GM23338 (cell line): ENCODE measurements around the gene NNAT.

Source experiments
- EZH2 ChIP-seq: fragments of 200-600 bp; sonication (generic); IDR thresholded peaks from one replicate; pipeline ENCODE4 v1.8.0; 2017; ENCODE audit warnings: antibody characterized with exemption, mild to moderate bottlenecking, low read depth; ENCODE audit not compliant: unreplicated experiment
- JUNB ChIP-seq: IDR thresholded peaks from one replicate; pipeline ENCODE4 v1.6.1; 2016; ENCODE audit warnings: antibody characterized with exemption; ENCODE audit not compliant: unreplicated experiment
- TF ChIP-seq, protein P1 (sequence below), 2 experiments: fragments of 200-600 bp in 1 of 2; sonication (generic) in 1 of 2; conservative IDR thresholded peaks; 2 replicates each; pipeline versions ENCODE4 v1.5.1 to v1.6.1; 2016 to 2017; ENCODE audit warnings: antibody characterized with exemption in 2 of 2, low read depth in 2 of 2, mild to moderate bottlenecking in 2 of 2, moderate library complexity in 1 of 2

GRCh38 chr20:37500311-37500710 lies 20.7 kb upstream of the NNAT start:
- TF ChIP-seq JUNB (no peak), EZH2 (no peak)
- TF ChIP-seq, protein P1, sequence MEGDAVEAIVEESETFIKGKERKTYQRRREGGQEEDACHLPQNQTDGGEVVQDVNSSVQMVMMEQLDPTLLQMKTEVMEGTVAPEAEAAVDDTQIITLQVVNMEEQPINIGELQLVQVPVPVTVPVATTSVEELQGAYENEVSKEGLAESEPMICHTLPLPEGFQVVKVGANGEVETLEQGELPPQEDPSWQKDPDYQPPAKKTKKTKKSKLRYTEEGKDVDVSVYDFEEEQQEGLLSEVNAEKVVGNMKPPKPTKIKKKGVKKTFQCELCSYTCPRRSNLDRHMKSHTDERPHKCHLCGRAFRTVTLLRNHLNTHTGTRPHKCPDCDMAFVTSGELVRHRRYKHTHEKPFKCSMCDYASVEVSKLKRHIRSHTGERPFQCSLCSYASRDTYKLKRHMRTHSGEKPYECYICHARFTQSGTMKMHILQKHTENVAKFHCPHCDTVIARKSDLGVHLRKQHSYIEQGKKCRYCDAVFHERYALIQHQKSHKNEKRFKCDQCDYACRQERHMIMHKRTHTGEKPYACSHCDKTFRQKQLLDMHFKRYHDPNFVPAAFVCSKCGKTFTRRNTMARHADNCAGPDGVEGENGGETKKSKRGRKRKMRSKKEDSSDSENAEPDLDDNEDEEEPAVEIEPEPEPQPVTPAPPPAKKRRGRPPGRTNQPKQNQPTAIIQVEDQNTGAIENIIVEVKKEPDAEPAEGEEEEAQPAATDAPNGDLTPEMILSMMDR (conservative IDR thresholded peaks at IDR 0.05; ENCODE audit: low read depth in 2 of 2), result no peak
